Endothelial cell of umbilical vein (primary cell): Measurements from ENCODE around the gene ITGA6.

Experiments used
- EZH2 ChIP-seq: IDR thresholded peaks from 2 replicates; pipeline ENCODE4 v1.6.1; 2012; ENCODE audit warnings: borderline replicate concordance, low read depth, mild to moderate bottlenecking, moderate library complexity, low read length, inconsistent platforms; ENCODE audit not compliant: severe bottlenecking
- FOS ChIP-seq: IDR thresholded peaks from 2 replicates; pipeline ENCODE4 v1.6.1; 2011; ENCODE audit warnings: mild to moderate bottlenecking, low read length, moderate library complexity, borderline replicate concordance; ENCODE audit not compliant: insufficient read depth
- GATA2 ChIP-seq: IDR thresholded peaks from 2 replicates; pipeline ENCODE4 v1.7.0; 2011; ENCODE audit warnings: low read depth, mild to moderate bottlenecking, moderate library complexity, mixed read lengths, low read length; ENCODE audit not compliant: insufficient read length, insufficient read depth
- JUN ChIP-seq: IDR thresholded peaks from 2 replicates; pipeline ENCODE4 v1.6.1; 2011; ENCODE audit warnings: borderline replicate concordance, low read depth; ENCODE audit not compliant: insufficient read length, insufficient read depth
- POLR2A ChIP-seq: IDR thresholded peaks from 2 replicates; pipeline ENCODE4 v1.6.1; 2012; ENCODE audit warnings: low read depth, mild to moderate bottlenecking, control low read depth, low read length
- TF ChIP-seq, protein P1 (sequence below), 2 donors: IDR thresholded peaks; 1 replicate in 1 of 2; 2 replicates in 1 of 2; pipeline ENCODE4 v1.5.1; 2011; ENCODE audit warnings: low read length in 2 of 2, mild to moderate bottlenecking in 2 of 2, moderate library complexity in 2 of 2, control low read depth in 1 of 2, inconsistent platforms in 1 of 2, low read depth in 1 of 2; ENCODE audit not compliant: insufficient read depth in 1 of 2; ENCODE audit errors: extremely low read depth in 1 of 2
- TF ChIP-seq, protein P2 (sequence below): IDR thresholded peaks from 2 replicates; pipeline ENCODE4 v1.6.1; 2011; ENCODE audit not compliant: insufficient read depth, insufficient read length

DNA sequence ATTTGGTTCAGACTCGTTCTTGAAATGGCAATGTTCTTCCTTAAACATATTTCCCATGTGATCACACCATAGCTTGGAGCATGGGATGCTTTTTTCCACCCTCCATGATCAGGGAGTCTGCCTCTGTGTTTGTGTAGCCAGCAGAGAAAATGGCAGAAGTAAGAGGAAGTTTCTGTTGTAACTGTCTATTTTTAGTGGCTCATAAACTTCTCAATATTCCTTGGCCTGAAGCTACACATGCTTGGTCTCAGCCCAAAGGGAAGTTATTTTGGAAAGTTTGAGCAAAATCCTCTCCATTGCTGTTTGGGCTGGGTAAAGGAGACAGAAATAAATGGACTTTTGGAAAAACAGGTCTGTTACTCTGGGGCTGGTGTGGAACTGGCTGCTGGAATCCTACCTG, 33.4 kb upstream of the ITGA6 start:
- TF ChIP-seq, protein P1, sequence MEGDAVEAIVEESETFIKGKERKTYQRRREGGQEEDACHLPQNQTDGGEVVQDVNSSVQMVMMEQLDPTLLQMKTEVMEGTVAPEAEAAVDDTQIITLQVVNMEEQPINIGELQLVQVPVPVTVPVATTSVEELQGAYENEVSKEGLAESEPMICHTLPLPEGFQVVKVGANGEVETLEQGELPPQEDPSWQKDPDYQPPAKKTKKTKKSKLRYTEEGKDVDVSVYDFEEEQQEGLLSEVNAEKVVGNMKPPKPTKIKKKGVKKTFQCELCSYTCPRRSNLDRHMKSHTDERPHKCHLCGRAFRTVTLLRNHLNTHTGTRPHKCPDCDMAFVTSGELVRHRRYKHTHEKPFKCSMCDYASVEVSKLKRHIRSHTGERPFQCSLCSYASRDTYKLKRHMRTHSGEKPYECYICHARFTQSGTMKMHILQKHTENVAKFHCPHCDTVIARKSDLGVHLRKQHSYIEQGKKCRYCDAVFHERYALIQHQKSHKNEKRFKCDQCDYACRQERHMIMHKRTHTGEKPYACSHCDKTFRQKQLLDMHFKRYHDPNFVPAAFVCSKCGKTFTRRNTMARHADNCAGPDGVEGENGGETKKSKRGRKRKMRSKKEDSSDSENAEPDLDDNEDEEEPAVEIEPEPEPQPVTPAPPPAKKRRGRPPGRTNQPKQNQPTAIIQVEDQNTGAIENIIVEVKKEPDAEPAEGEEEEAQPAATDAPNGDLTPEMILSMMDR (IDR thresholded peaks at IDR 0.05; ENCODE audit: extremely low read depth in 1 of 2, insufficient read depth in 1 of 2, low read depth in 1 of 2, low read length in 2 of 2) = no peak
- TF ChIP-seq, protein P2, sequence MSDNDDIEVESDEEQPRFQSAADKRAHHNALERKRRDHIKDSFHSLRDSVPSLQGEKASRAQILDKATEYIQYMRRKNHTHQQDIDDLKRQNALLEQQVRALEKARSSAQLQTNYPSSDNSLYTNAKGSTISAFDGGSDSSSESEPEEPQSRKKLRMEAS = no peak
- TF ChIP-seq POLR2A (no peak), JUN (no peak), EZH2 (no peak), FOS (no peak), GATA2 (no peak)
